Measurements from ENCODE around the gene ZG16B.

The ZG16B gene

GRCh38 chr16:2867987-2868789 is 38.1 kb downstream of the ZG16B start:
- peak; percentile 94 for DNase-seq (ENCODE audit: low read depth)

GRCh38 chr16:2871926-2872325 is 41.8 kb downstream of the ZG16B start:
- DNase-seq (ENCODE audit: low read depth) = no peak

- no peak for DNase-seq (ENCODE audit: low read depth)
Observed at GRCh38 chr16:2874032-2874911, 44.2 kb downstream of the ZG16B start.

GRCh38 chr16:2874912-2875362 is 44.8 kb downstream of the ZG16B start:
- DNase-seq (ENCODE audit: low read depth) = peak; percentile 27

GRCh38 chr16:2879854-2880508 is 49.9 kb downstream of the ZG16B start:
- DNase-seq (ENCODE audit: low read depth) = no peak

Data from stimulated activated CD8-positive, alpha-beta memory T cell treated with anti-CD3 and anti-CD28 coated beads, Interleukin-15, amount 100 ng/mL, for 1 hour (primary cell).